H54 (cell line): Measurements from ENCODE around the gene NRM.
A peak's percentile ranks its signal among the peaks of the same experiment; 100 is the strongest.
"Not testable (repeated sequence)": the region's sequence is repeated elsewhere in the genome, so short reads cannot be mapped to it uniquely, and the experiment has no call there.

Experiments used
- DNase-seq: peaks from one replicate; pipeline ENCODE4 v3.0.0; 2011; ENCODE audit warnings: low spot score, mixed read lengths; ENCODE audit not compliant: insufficient read length
- FAIRE-seq: peaks from 3 replicates; lab custom pipeline; 2011; peaks lifted over from hg19 to GRCh38; lab: Jason Lieb, UNC
- POLR2A ChIP-seq: IDR thresholded peaks from 2 replicates; pipeline ENCODE4 v1.6.1; 2011; ENCODE audit warnings: low read depth, mild to moderate bottlenecking, low read length

NRM gene

GRCh38 chr6:30690403-30691207 lies at the start of gene NRM:
Gene NRM (minus strand): TSS chr6:30690984. CDS start chr6:30690974, 10 bp downstream.
- no peak for FAIRE-seq
- TF ChIP-seq POLR2A: peak; percentile 46; the same call in 1 of the 2 replicates
- peak; percentile 78 for DNase-seq

GRCh38 chr6:30740540-30740870 lies 49.7 kb upstream of the NRM start:
- DNase-seq (no peak), FAIRE-seq (no peak)
- TF ChIP-seq POLR2A: no peak

GRCh38 chr6:30738532-30738931 lies 47.7 kb upstream of the NRM start:
- FAIRE-seq (no peak), DNase-seq (no peak)
- no peak for TF ChIP-seq POLR2A

- no peak for DNase-seq
- TF ChIP-seq POLR2A: no peak
- FAIRE-seq: no peak
These were observed 45.0 kb upstream of the NRM start for GRCh38 chr6:30735668-30736314.

- no peak for DNase-seq
- no peak for TF ChIP-seq POLR2A
- no peak for FAIRE-seq
These were observed 41.6 kb upstream of the NRM start for GRCh38 chr6:30732237-30732943.

GRCh38 chr6:30730601-30731435 lies 40.0 kb upstream of the NRM start:
- no peak for FAIRE-seq

GRCh38 chr6:30727920-30728553 lies 37.3 kb upstream of the NRM start:
- no peak for FAIRE-seq
- TF ChIP-seq POLR2A: no peak

More at GRCh38 chr6:30730601-30731435, 40.0 kb upstream of the NRM start:
- no peak for DNase-seq
- no peak for TF ChIP-seq POLR2A

GRCh38 chr6:30726506-30727413 lies 36.0 kb upstream of the NRM start:
- DNase-seq (no peak), FAIRE-seq (no peak)
- TF ChIP-seq POLR2A: no peak

More at GRCh38 chr6:30727920-30728553, 37.3 kb upstream of the NRM start:
- DNase-seq: no peak

- FAIRE-seq: peak; percentile 15
- DNase-seq: no peak
These were observed 35.1 kb upstream of the NRM start for GRCh38 chr6:30725713-30726505.

GRCh38 chr6:30724906-30725667 lies 34.3 kb upstream of the NRM start:
- no peak for FAIRE-seq
- TF ChIP-seq POLR2A: no peak

More at GRCh38 chr6:30725713-30726505, 35.1 kb upstream of the NRM start:
- no peak; the same call in none of the 2 replicates for TF ChIP-seq POLR2A

GRCh38 chr6:30723843-30724741 lies 33.3 kb upstream of the NRM start:
- FAIRE-seq, DNase-seq: not testable (repeated sequence)

More at GRCh38 chr6:30724906-30725667, 34.3 kb upstream of the NRM start:
- DNase-seq: no peak

GRCh38 chr6:30723159-30723842 lies 32.5 kb upstream of the NRM start:
- DNase-seq, FAIRE-seq: not testable (repeated sequence)
